ENCODE data around the gene MYOM1. TPM values are rescaled to one million over a fixed set of nuclear protein-coding genes. Genes with fewer than 3 reads are reported as not detected.

Gene MYOM1
- total RNA-seq, result 1 to 10 TPM in 1 of 2 donors, under 1 TPM in 1; 0.52 to 2.0 TPM

- no peaks in the 10 kb centered on the region for H3K9me3 Mint-ChIP-seq
- peaks cover 10% of the 10 kb centered on the region for H3K4me1 Mint-ChIP-seq
- no peak for ATAC-seq (replicated peaks)
- H3K36me3 Mint-ChIP-seq (ENCODE audit: low read depth), result no peaks in the 10 kb centered on the region
- H3K27me3 Mint-ChIP-seq, result no peaks in the 10 kb centered on the region
- H3K27ac Mint-ChIP-seq, result no peak within 1 kb of the TSS
- peak within 1 kb of the TSS; percentile 17 for H3K4me3 Mint-ChIP-seq
Observed at GRCh38 chr18:3219631-3220335, at the start of gene MYOM1. Gene MYOM1 (minus strand): TSS chr18:3219968. CDS start chr18:3215223, 4,745 bp downstream.

DNA sequence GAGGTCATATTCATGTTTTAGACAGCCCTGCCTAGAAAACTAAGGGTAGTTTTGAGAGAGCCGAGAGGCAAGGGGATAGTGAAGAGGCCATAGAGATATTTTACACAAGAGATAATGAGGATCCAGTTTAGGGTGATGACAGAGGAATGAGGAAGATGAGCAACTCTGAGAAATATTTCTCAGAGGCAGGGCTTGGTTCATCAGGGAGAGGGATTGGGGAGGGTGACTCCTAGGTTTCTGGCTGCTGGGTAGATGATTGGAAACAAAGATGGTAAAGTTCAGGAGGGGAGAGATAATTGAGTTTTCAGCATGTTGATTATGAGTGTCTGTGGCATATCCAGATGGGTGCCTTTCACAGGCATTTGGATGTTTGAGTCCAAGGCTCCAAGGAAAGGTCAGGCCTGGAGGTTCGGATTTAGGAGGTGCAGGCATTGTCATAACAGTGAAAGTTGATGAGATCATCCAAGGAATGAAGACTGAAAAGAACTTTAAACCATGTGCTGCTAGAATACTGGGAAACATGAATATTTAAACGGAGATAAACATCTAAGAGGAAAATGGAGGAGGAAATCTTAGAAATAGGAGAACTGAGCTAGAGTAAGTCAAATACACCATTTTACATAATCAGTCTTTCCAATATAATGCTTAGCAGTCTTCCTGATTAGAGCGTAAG is 49.6 kb upstream of the MYOM1 start:
- Mint-ChIP-seq H3K4me1 (peaks cover 65% of the 10 kb centered on the region), H3K4me3 (peak overlapping the region; percentile 50), H3K27ac (peak overlapping the region; percentile 57), H3K36me3 (ENCODE audit: low read depth) (peaks cover 45% of the 10 kb centered on the region), H3K27me3 (no peaks in the 10 kb centered on the region), H3K9me3 (no peaks in the 10 kb centered on the region)
- ATAC-seq (replicated peaks), result peak; percentile 71

GRCh38 chr18:3268306-3268705 is 48.5 kb upstream of the MYOM1 start:
- H3K9me3 Mint-ChIP-seq, result no peaks in the 10 kb centered on the region
- peaks cover 36% of the 10 kb centered on the region for H3K36me3 Mint-ChIP-seq (ENCODE audit: low read depth)
- peak overlapping the region; percentile 50 for H3K4me3 Mint-ChIP-seq
- peak overlapping the region; percentile 57 for H3K27ac Mint-ChIP-seq
- H3K27me3 Mint-ChIP-seq, result no peaks in the 10 kb centered on the region
- peaks cover 73% of the 10 kb centered on the region for H3K4me1 Mint-ChIP-seq
- ATAC-seq (replicated peaks), result no peak

DNA sequence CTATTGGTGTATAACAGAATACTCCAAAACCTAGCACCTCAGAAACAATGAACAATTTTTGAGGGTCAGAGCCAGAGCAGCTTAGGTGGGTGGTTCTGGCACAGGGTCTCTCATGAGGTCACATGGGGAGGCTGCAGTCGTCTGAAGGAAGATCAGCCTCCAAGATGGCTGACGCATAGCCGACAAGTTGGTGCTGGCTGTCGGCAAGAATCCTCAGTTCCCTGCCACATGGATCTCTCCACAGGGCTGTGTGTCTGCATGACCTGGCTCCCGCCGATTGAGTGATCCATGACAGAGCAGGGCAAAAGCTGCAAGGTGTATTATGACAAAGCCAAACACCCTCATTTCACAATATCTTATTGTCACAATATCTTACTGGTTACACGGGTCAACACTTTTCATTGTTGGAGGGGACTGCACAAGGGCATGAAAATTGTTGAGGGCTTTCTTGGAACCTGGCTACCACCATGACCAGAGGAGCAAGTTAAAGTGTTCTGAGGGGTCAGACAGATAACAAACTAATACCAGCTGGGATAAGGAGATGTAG is 46.4 kb upstream of the MYOM1 start:
- Mint-ChIP-seq H3K27me3 (no peaks in the 10 kb centered on the region), H3K36me3 (ENCODE audit: low read depth) (peaks cover 29% of the 10 kb centered on the region), H3K27ac (peak overlapping the region; percentile 82), H3K9me3 (no peaks in the 10 kb centered on the region), H3K4me1 (peaks cover 66% of the 10 kb centered on the region), H3K4me3 (peak overlapping the region; percentile 92)
- no peak for ATAC-seq (replicated peaks)

DNA sequence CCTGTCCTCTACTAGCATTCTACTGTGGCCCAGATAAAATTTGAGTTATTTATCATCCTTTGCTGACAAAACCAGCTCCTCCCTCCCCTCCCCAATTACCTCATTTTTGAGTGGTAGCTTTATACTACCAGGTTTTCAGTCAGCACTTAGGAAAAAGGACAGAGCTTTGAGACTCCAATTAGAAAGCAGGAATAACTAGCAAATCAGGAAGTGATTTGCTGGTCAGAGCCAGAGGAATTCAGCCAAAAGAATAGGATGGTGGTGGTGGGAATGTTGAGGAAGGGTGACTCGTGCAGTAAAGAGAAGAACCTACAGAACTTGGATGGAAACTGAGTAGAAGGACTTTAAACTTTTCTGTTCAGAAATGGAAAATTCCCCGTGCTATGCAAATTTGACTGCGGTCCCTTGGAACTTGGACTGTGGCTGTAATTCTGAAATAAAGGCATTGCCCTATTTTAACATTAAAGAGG is 45.8 kb upstream of the MYOM1 start:
- no peaks in the 10 kb centered on the region for H3K27me3 Mint-ChIP-seq
- ATAC-seq (replicated peaks), result no peak
- peaks cover 63% of the 10 kb centered on the region for H3K4me1 Mint-ChIP-seq
- H3K4me3 Mint-ChIP-seq, result peak overlapping the region; percentile 92
- no peaks in the 10 kb centered on the region for H3K9me3 Mint-ChIP-seq
- peak overlapping the region; percentile 82 for H3K27ac Mint-ChIP-seq
- peaks cover 31% of the 10 kb centered on the region for H3K36me3 Mint-ChIP-seq (ENCODE audit: low read depth)

- Mint-ChIP-seq H3K9me3 (no peaks in the 10 kb centered on the region), H3K27me3 (no peaks in the 10 kb centered on the region), H3K4me1 (peaks cover 56% of the 10 kb centered on the region), H3K36me3 (ENCODE audit: low read depth) (peaks cover 31% of the 10 kb centered on the region), H3K27ac (peak overlapping the region; percentile 74), H3K4me3 (peak overlapping the region; percentile 92)
- ATAC-seq (replicated peaks), result no peak
Observed at GRCh38 chr18:3264362-3264761, 44.6 kb upstream of the MYOM1 start.

- no peaks in the 10 kb centered on the region for H3K27me3 Mint-ChIP-seq
- ATAC-seq (replicated peaks), result no peak
Observed at GRCh38 chr18:3263132-3263700, 43.4 kb upstream of the MYOM1 start.

DNA sequence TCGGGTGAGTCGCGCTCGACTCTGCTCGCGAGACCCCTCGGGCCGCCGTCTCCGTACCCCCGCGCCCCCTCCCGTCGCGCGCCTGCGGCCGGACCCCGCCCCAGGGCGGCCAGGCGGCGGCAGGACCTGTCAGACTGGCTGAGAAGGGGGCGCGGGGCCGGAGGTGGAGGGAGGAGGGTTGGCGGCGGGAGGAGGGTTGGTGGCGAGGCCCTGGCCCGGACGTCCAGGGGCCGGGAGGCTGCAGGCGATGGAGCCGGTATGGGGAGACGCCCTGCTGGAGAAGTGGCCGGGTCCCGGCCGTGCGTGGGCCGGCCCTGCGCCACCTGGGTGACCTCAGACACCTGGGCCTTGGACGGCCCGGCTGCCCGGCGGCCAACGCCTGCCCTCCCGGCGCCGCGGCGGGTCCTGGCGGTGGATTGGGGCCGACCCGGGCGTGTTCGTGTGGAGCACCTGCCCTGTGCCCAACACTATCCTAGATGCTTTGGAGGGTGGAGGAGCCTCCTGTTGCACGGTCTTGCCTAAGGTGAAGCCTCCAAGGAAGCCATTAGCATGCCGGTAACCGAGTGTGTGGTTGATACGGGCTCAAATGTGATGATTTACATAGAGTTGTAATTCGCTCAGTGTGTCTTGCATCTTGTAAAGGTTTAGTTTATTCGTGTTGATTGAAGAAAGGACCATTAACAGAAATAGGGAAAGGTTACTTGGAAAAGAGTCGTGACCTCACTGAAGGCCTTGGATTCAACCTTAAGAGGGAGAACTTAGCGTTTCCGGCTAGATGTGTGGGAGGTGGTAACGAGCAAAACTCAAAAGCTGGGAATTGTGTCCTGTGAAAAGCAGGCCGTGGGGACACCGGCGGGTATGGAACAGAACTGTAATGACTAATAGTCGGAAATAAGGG is 42.7 kb upstream of the MYOM1 start:
- H3K27ac Mint-ChIP-seq, result peak overlapping the region; percentile 89
- no peaks in the 10 kb centered on the region for H3K9me3 Mint-ChIP-seq
- peaks cover 50% of the 10 kb centered on the region for H3K4me1 Mint-ChIP-seq
- peak overlapping the region; percentile 92 for H3K4me3 Mint-ChIP-seq
- no peaks in the 10 kb centered on the region for H3K27me3 Mint-ChIP-seq
- H3K36me3 Mint-ChIP-seq (ENCODE audit: low read depth), result peaks cover 42% of the 10 kb centered on the region
- peak; percentile 40 for ATAC-seq (replicated peaks)

More at GRCh38 chr18:3263132-3263700, 43.4 kb upstream of the MYOM1 start:
- Mint-ChIP-seq H3K27ac (peak overlapping the region; percentile 89), H3K4me1 (peaks cover 49% of the 10 kb centered on the region), H3K36me3 (ENCODE audit: low read depth) (peaks cover 35% of the 10 kb centered on the region), H3K9me3 (no peaks in the 10 kb centered on the region), H3K4me3 (peak overlapping the region; percentile 92)

DNA sequence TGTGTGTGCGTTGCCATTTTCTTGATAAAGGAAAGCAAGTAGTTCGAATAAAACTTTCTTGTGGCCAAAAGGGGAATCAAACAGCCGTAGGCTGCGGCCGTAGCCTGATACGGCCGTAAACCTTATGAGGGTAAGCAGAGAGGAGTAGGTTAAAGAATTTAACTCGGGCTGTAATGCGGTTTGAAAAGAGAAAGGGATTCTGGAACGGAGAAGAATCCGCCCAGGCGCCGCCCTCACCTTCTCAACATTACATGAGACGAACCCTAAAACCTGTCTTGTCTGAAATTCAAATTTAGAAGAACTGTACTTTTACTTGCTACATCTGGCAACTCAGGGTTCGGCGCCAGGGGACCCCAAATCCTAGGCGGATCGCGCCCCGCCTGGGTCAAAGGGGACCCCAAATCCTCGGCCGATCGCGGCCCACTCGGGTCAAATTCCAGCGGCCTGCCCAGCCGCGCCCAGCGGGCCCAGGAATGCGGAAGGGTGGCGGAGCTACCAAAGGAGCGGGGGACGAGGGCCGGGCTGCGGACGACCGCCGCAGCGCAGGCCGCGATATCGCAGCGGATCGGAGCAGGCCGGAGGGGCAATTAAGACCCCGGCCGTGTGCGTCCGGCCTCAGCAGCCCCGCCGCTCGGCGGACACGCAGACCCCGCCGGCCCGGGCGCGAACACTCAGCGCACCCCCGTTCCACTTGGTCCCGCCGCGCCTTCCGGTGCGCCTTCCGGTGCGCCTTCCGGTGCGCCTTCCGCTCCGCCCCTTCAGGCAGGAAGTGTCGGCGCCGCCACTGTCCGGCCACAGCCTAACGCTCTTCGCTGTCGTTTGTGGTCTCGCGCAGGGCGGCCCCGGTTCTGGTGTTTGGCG is 41.8 kb upstream of the MYOM1 start, which contains the start of gene MYL12B:
MYL12B (plus strand) TSS at position 761 of the 861 bp plus-strand sequence. CDS start 10,766 bp downstream, outside the sequence.
- peak; percentile 83 for ATAC-seq (replicated peaks)
- Mint-ChIP-seq H3K27ac (peak within 1 kb of the TSS; percentile 99), H3K4me3 (peak within 1 kb of the TSS; percentile 92), H3K36me3 (ENCODE audit: low read depth) (peaks cover 51% of the 10 kb centered on the region), H3K9me3 (no peaks in the 10 kb centered on the region), H3K4me1 (peaks cover 42% of the 10 kb centered on the region), H3K27me3 (no peaks in the 10 kb centered on the region)

DNA sequence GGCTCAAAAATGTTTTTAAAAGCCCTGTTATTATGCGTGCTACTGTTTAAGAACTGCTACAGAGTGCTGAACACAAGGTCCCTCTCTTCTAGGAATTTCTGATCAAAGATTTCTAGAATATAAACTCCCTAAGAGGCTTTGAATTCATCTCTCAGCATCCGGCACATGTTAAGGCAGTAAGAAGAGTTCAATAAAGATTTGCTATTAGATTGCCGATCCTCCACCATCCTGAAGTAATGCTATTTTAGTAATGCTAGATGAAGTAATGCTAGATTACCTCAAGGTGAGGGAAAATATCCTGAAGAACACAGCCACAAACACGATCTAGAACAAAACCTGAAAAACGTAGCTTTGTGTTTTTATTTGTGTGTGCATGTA is 41.2 kb upstream of the MYOM1 start:
- Mint-ChIP-seq H3K36me3 (ENCODE audit: low read depth) (peaks cover 52% of the 10 kb centered on the region), H3K27me3 (no peaks in the 10 kb centered on the region), H3K27ac (peak overlapping the region; percentile 99), H3K4me1 (peaks cover 35% of the 10 kb centered on the region), H3K9me3 (no peaks in the 10 kb centered on the region), H3K4me3 (peak overlapping the region; percentile 92)
- no peak for ATAC-seq (replicated peaks)

- Mint-ChIP-seq H3K9me3 (no peaks in the 10 kb centered on the region), H3K4me1 (peaks cover 37% of the 10 kb centered on the region), H3K4me3 (peak overlapping the region; percentile 92), H3K27me3 (no peaks in the 10 kb centered on the region), H3K27ac (peak overlapping the region; percentile 5), H3K36me3 (ENCODE audit: low read depth) (peaks cover 67% of the 10 kb centered on the region)
- ATAC-seq (replicated peaks), result no peak
Observed at GRCh38 chr18:3257627-3258120, 37.9 kb upstream of the MYOM1 start.

DNA sequence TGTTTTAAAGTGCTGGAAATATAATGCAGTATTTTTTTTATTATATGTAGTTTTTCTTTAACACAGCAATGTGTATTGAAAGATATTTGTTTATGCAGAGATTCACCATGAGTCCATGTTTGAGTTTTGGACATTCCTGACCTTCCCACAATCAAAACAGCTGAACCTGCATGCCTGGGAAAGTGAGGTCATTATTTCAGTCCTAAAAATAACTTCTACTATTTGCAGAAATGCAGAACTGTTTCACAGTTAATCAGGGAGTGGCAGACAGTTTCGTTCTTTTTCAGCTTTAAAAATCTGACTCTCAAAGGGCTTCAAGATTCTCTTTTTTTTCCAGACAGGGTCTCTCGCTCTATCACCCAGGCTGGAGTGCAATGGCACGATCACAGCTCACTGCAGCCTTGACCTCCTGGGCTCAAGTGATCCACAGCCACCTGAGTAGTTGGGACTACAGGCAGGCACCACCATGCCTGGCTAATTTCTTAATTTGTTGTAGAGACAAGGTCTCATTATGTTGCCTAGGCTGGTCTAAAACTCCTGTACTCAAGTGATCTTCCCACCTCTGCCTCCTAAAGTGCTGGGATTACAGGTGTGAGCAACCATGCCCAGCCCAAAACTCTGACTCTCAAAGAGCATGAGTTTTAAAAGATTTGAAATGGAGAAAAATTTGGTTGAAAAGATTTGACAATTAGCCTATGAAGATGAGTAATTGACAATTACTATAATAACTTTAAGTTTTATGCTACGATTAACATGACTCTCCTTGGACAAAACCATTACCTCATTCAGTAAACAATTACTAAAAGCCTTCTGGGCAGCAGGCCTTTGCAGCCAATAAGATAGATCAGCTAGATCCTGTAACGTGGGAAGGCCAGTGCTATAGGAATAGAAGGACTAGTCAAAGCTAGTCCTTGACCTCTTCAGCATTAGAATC is 37.2 kb upstream of the MYOM1 start:
- H3K4me3 Mint-ChIP-seq, result no peak overlapping the region
- H3K36me3 Mint-ChIP-seq (ENCODE audit: low read depth), result peaks cover 71% of the 10 kb centered on the region
- ATAC-seq (replicated peaks), result no peak
- H3K27me3 Mint-ChIP-seq, result no peaks in the 10 kb centered on the region
- no peaks in the 10 kb centered on the region for H3K9me3 Mint-ChIP-seq
- peak overlapping the region; percentile 5 for H3K27ac Mint-ChIP-seq
- peaks cover 40% of the 10 kb centered on the region for H3K4me1 Mint-ChIP-seq

Measured in activated T-helper 17 cell treated with anti-CD3 and anti-CD28 coated beads, Interleukin-2, amount 50 U/mL, for 72 hours (primary cell).